GM18526 (cell line): ENCODE results near the gene HIVEP1.
A peak's percentile ranks its signal among the peaks of the same experiment; 100 is the strongest.

Source experiments
- POLR2A ChIP-seq: IDR thresholded peaks from 3 replicates; pipeline ENCODE4 v1.6.1; 2011; ENCODE audit not compliant: insufficient read length; ENCODE audit errors: extremely low read depth

HIVEP1 gene

DNA sequence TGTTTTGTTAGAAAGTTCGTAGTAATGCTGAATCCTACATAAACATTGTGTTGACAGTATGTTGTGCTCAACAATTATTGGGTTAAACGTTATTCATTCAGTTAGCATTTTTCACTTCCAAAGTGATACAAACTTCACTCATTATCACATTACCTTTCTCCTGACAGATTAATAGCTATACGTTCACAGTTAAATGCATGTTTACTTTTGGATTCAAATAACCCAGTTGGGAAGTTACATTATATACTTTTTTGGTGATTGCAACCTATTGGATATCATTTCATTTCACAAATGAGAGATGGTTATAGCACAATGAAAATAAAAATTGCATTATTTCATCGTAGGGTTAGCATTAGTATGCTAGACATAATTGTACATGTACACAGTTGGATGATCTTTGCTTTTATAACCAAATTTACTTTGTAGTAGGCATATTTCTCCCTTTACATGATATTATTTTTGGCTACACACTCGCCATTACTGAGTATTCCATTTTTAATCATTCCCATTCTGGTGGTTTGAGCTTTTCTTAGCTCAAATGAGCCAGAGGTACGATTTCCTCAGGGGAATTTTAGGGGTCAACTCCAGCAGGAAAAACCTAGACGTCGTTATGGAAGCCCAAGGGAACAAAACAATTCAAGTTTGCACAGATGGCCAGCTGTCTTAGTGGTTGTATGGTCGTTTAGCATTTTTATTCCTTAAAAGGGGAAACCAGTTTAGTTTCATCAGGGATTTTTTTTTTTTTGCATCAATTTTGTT lies 2.1 kb upstream of the HIVEP1 start:
- no peak for TF ChIP-seq POLR2A

DNA sequence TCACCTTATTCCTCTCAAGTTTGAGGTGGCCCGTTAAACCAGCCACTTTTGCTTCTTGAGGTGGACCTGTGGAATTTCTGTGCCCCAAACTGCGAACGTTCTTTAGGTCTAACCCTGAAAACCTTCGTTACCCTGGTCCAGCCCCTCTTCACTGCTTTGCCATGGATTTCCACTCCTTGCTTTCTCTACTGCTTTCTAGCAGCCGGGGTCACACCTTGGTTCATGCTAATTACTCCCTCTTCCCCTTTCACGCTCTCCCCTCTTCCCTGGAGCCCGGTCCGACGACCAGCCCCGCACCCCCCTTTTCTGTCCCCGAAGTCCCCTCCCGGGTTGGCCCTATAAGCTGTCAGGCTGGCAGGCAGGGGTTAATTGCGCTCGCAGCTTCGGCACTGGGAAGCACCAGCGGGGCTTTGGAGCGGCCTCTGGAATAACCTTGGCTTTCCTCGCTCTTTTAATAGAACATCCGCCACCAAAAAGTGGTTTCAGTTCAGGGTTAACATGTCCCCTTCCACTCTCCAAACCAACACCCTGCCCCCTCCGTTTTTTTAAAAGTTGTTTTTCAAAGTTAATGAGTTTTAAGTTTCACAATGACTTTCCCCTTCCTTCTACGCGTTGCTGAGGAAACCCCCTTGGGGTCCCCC lies 1.4 kb upstream of the HIVEP1 start:
- no peak for TF ChIP-seq POLR2A

DNA sequence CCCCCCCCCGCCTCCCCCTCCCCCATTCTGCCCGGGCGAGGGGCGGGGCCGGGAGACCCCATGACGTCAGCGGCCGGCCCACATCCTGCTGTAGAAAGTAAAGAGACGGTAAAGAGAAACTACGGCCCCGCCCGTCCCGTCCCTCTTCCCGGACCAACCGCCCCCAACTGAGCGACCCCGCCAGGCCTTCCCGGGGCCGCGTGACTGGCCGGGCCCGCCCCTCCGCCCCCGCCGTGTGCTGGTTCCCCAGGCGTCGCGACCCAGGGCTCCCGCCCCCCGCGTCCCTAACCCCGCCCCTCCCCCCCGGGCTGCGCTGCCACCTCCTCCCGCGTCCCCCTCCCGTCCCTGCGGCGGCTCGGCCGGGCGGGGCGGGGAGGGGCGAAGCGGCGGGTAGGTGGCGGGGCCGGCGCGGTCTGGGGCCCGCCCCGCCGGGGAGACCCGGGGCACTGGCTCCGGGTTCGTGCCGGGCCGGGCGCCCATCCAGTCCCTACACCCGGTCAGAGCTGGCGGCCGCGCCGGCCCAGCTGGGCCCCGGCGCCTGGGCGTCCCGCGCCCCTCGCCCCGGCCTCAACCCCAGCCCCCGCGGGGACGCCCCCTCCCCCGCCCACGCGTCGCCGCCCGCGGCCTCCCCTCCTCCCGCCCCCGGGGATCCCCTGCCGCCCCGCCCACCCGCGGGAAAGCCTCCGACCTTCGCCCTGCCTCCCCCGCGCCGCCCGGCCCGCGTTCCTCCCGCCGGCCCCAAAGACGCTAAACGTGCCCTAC lies 655 bp upstream of the HIVEP1 start:
- TF ChIP-seq POLR2A = peak; percentile 43

DNA sequence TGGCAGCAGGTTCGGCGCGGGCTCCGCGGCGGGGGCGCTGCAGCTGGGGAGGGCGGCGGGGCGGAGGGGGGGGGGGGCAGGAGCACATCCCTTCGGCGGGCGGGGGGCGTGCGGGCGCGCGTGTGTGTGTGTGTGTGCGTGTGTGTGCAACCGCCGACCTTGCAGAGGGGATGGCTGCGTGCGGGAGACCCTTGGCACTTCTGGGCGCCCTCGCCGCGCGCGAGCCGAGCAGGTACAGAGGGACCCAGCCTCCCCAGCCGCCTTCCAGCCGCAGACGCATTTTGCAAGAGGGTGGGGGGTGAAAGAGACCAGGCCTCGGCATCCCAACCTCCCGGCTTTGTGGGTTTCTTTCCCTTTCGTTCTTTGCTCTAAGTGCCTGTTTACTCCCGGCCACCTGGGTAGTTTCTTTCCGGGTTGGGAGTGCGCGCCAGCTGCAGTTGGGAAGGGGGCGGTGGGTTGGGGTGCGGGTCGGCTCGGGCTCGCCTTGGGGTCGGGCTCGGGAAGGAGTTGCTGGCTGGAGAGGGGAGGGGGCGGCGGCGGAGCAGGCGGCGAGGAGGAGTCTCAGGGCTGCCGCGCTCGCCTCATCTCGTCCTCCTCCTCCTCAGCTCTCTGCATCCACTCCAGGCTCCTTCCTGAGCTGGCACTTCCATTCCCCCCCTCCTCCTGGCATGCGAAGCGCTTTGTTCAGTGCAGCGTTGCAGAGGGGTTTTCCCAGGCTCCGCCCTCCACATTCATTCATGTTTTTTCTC lies 620 bp downstream of the HIVEP1 start:
- TF ChIP-seq POLR2A = peak; percentile 58

DNA sequence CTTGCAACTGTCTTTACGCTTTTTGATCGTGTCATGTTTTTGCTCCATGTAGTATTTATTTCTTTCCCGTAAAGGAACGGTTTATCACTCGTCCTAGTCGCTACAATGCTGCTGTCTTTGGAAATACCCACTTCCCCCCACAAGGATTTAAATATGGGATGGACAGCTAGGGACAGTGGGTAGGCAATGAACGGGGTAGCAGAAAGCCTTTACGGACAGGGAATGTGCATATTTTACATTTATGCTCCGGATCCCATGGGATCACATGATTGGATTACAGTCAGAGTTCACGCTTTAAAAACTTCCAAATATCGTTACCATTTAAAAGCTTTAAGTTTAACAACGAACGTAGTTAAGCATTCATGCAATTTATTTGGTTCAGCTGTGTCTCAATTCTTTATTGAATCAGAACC lies 1.2 kb downstream of the HIVEP1 start:
- TF ChIP-seq POLR2A = no peak

DNA sequence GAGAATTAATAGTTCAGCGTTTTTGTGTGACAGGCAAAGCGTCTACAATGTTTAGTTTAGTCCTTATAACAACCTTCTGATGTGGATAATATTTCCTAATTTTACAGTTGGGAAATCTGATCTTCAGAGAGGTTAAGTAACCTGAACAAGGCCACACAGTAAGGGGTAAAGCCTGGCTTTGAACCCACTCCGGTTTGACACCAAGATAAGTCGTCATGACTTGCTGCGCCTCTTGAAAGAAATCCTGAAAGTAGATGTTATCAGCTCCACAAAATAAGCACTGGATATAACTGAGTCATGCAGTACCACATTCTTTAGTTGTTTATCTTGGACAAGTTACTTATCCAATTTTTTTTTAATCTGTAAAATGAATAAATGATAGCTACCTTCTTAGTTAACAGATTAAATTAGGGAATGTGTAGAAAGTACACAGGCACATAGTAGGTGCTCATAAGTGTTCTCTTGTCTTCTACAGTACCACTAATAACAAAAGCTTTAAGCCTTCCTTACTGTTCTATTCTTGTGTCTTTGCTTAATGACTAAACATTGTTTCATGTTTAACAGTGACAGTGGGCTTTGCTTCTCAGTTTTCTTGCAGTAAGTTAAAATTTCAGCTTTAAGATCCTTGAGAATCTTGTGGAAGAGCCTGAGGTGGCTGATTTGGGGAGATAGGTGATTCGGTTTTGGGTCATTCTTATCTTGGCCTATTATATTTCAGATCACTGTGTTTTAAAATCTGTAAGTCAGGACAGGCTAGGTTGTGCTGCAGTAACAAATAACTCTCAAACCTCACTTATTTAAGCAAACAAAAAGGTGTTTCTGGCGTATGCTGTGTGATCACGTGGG lies 2.1 kb downstream of the HIVEP1 start:
- no peak for TF ChIP-seq POLR2A

DNA sequence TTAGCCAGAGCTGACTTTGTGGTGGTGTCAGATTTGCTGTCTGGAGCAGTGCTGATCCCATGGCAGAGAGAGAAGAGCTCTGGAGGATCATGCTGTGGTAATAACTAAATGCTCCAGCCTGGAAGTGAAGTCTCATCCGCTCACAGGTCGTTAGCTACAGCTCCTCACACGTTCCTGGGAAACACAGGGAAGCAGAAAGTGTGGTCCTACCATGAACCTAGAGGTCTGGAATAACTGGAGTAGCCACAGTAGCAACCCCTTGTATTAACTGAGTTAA lies 2.7 kb downstream of the HIVEP1 start:
- TF ChIP-seq POLR2A = no peak

DNA sequence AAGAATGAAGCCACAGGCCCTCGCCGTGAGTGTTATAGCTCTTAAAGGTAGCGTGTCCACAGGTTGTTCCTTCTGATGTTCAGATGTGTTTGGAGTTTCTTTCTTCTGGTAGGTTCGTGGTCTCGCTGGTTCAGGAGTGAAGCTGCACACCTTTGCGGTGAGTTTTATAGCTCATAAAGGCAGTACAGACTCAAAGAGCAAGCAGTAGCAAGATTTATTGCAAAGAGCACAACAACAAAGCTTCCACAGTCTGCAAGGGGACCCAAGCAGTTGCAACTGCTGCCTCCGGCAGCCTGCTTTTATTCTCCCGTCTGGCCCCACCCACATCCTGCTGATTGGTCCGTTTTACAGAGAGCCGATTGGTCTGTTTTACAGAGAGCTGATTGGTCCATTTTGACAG lies 5.2 kb downstream of the HIVEP1 start:
- no peak for TF ChIP-seq POLR2A

DNA sequence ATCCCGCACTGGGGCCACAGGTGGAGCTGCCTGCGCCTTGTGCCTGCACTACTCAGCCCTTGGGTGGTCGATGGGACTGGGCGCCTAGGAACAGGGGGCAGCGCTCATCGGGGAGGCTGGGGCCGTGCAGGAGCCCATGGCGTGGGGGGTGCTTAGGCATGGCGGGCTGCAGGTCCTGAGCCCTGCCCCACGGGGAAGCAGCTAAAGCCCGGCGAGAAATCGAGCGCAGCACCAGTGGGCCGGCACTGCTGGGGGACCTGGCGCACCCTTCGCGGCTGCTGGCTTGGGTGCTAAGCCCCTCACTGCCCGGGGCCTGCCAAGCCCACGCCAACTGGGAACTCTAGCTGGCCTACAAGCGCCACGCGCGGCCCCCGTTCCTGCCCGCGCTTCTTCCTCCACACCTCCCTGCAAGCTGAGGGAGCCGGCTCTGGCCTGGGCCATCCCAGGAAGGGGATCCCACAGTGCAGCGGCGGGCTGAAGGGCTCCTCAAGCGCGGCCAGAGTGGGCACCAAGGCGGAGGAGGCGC lies 5.8 kb downstream of the HIVEP1 start:
- no peak for TF ChIP-seq POLR2A

DNA sequence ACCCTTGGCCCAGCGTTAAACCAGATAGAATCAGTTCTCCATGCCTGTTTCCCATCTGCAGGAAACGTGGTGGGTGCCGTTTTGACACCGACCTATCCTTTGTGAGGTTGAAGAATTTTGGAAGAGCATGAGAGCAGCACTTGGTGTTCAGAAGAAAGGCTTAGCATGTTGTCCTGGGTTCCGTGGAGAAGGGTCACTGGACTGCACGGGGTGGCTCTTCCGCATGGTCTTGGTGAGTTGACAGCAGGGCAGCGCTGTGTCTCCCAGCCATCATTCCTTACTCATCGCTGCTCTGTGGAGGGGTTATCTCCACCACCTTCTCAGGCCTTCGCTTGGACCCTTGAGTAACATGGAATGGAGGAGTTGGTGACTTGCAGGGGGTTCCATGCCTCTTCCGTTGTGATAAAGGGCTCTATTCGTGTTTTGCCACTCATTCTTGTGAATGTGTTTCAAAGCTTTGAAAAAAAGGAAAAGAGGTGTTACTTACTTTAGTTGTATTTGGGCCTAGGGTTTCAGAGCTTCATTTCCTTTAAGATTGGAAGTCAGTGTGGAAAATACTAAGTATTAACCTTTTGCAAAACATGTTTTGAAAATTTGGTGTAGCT lies 8.2 kb downstream of the HIVEP1 start:
- no peak for TF ChIP-seq POLR2A

DNA sequence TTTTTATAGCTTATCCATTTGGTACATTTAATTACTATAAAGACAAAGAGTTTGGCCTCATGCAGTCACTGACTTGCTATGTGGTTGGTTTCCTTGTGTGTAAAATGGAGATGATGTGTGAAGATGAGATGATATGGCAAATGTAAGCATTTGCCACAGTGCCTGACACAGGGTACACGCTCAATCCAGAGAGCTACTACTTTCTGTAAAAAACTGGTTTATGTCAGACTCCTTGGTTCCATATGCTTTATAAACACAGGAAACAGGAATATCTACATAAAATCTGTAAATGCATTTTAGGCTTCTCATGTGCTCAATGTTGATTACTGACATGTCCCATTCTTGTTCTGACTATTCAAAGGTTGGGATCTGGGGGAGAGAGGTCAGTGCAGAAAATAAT lies 10.4 kb downstream of the HIVEP1 start:
- TF ChIP-seq POLR2A = no peak

DNA sequence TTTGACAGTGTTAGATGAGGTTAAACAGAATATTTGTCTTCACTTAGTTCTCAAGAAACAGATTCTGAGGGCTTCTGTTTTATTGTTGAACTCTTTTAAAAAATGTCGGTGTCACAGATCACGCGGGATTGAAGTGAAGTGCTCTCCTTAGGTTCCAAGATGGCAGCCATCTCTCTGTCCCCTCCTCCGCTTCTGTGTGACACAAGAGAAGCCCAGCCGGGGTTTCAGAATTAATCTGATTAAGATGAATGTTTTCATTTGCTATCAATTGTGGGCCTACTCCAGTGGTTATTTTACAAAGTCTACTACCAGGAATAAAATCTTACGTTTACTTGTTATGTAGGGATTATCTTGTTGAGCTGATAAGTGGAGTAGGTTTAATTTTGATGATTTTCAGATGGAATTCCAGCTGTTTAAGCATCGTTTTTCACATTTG lies 10.9 kb downstream of the HIVEP1 start:
- no peak for TF ChIP-seq POLR2A

DNA sequence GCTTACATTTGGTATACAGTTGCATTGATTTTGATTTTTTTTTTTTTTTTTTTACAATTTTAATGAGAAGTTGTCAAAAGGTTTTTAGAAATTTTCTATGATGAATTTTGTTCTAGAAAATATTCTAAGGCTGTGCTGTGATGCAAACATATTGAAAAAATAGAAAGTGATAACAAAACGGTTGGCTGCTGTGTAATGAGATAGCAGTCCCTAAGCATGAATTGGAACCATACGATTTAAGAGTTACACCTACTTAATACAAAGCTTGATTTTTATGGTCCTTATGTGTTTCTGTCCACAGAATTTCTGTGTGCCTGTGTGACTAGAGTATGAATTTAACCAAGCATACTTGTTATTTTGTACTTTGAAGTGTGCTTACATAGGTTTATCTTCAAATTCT lies 12.1 kb downstream of the HIVEP1 start:
- TF ChIP-seq POLR2A = no peak
